SK-N-SH (cell line): ENCODE data around the gene SEZ6.

ENCODE experiments used
- CTCF ChIP-seq: fragments of 200-600 bp; sonication (generic); IDR thresholded peaks from 2 replicates; pipeline ENCODE4 v1.6.1; 2017; ENCODE audit warnings: antibody characterized with exemption, mild to moderate bottlenecking, moderate library complexity
- EZH2phosphoT487 ChIP-seq: fragments of 200-600 bp; sonication (generic); IDR thresholded peaks from 2 replicates; pipeline ENCODE4 v1.6.1; 2017; ENCODE audit warnings: low read depth, mixed run types, mild to moderate bottlenecking, antibody characterized with exemption, moderate library complexity, borderline replicate concordance
- IRF3 ChIP-seq: fragments of 150-350 bp; IDR thresholded peaks from 2 replicates; pipeline ENCODE4 v1.6.1; 2016; ENCODE audit warnings: mild to moderate bottlenecking, low read depth, low read length
- JUND ChIP-seq: IDR thresholded peaks from 2 replicates; pipeline ENCODE4 v1.4.0; 2012
- POLR2AphosphoS5 ChIP-seq: IDR thresholded peaks from 2 replicates; pipeline ENCODE4 v1.6.1; 2012; ENCODE audit warnings: low read depth, low read length
- RXRA ChIP-seq: IDR thresholded peaks from 2 replicates; pipeline ENCODE4 v1.4.0; 2012; ENCODE audit warnings: low read depth, mild to moderate bottlenecking, borderline replicate concordance
- TAF1 ChIP-seq: IDR thresholded peaks from 2 replicates; pipeline ENCODE4 v1.6.1; 2012; ENCODE audit warnings: low read depth, mild to moderate bottlenecking, low read length, moderate library complexity, borderline replicate concordance

GRCh38 chr17:29010586-29010985 lies 4.8 kb upstream of the SEZ6 start:
- TF ChIP-seq CTCF (no peak), TAF1 (no peak), POLR2AphosphoS5 (no peak), RXRA (no peak), JUND (no peak), IRF3 (no peak), EZH2phosphoT487 (no peak)
